ENCODE measurements around the gene SH3D19. TPM values are rescaled to one million over a fixed set of nuclear protein-coding genes. Genes with fewer than 3 reads are reported as not detected.
"Not testable (repeated sequence)": the region's sequence is repeated elsewhere in the genome, so short reads cannot be mapped to it uniquely, and the experiment has no call there.

SH3D19 gene
- total RNA-seq, 1 donor from 2014 or later = 41.7 TPM

DNA sequence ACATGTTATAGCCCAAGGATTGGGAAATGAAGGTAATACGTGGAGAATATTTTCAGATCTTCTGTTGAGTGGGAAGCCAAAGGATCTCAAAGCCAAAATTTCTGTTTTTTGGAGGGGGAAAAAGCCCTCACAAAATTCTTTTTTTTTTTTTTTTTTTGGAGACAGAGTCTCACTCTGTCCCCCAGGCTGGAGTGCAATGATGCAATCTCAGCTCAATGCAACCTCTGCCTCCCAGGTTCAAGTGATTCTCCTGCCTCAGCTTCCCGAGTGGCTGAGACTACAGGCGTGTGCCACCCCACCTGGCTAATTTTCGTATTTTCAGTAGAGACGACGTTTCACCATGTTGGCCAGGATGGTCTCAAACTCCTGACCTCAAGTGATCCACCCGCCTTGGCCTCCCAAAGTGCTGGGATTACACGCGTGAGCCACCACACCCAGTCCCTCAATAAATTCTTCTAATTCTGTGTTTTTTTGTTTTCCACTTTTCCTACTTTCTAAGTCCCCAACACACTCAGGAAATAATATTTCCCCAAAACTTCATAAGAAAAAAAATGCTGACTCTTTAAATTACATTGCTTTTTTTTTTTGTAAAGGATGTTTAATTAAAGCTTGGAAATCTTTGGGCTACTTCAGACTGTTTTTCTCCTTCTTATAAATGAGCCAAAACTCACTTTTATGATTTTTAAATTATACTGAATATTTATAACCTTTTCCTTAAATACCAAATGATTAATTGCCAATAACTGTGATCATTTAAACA, 174.4 kb downstream of the SH3D19 start:
- no peak for DNase-seq (ENCODE audit: low spot score)

- DNase-seq (ENCODE audit: low spot score) = no peak
Measured at GRCh38 chr4:151148261-151148660, 177.1 kb downstream of the SH3D19 start.

DNA sequence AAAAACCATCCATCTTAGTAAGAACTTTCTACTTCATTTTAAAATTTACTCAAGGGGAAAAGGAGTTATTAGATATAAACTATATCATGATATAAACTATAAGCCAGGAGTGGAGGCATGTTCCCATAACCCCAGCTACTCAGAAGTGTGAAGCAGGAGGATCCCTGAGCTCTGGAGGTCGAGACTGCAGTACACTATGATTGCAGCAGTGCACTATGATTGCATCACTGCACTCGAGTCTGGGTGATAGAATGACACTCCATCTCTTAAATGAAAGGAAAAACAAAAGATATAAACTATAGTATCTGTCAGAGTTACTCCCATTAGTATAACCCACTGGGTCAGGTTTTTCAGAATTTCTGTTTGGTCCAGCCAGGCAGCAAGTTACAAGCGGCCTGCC, 178.4 kb downstream of the SH3D19 start:
- no peak for DNase-seq (ENCODE audit: low spot score)

DNA sequence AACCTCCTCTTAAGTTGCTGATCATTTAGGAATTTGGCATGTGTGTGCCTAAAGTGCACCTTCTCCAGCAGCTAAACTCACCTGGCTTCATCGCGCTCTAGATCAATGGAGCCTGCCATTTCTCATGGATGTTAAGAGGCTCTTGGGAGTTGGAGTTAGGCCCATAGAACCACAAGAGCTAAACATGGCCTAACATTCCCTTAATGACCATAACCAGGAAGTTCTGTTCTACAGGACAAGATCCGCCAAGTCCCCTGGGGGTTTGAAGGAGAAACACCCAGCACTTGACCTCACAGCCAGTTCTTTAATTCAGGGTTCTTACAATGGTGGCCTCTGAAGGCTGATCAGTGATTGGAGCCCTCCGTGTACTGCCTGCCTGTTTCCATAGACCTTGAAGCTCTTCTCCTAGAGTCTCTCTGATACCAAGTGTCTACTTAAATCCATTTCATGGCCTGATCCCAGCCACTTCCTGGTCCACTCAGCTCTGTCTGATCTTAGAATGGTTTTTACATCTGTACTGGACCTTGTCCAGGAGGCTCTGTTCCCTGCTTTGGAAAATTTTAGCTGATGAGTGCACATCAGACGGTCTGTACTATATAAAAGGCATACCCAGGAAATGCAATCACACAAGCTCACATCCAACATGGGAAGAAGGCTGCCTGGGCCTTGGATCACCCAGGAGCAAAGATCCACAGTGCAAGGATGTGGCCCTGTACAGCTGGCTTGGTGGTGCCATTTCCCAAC, 180.9 kb downstream of the SH3D19 start:
- no peak for DNase-seq (ENCODE audit: low spot score)

DNA sequence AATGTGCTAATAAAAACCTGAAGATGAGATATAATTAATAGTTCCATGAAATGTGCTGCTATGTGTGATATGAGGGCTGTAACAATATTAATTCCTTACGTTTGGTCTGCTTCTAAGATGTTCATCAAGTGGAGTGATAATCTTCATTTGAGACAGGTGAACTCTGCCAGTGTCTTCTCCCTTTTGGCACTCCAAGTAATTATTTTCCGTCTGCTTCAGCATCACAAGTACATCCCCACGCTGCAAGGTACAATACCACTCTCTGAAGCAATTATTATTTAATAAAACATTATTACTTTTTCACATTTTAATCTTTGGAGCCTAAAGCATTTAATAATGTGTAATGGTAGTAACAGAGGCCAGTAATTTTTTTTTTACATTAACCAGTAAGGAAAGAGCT, 181.6 kb downstream of the SH3D19 start:
- DNase-seq (ENCODE audit: low spot score) = no peak

DNA sequence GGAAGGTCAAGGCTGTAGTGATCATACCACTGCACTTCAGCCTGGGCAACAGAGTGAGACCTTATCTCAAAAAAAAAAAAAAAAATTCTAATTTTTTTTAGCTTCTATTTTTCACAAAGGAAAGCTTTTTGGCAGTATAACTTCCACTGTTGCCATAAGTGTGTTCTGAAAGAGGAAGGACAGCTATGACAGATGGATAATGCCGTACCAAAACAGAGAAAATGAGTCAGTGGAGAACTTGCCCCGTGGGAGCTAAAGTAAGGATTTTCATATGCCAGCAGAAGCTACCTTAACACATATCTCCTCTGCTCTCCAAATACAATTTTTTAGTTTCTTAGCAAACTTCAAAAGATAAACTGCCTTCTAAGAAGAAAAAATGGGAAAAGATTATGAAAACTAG, 182.2 kb downstream of the SH3D19 start:
- DNase-seq (ENCODE audit: low spot score) = no peak

- DNase-seq (ENCODE audit: low spot score) = no peak
Measured at GRCh38 chr4:151142758-151143157, 182.6 kb downstream of the SH3D19 start.

GRCh38 chr4:151139814-151140213, 185.6 kb downstream of the SH3D19 start:
- DNase-seq (ENCODE audit: low spot score) = no peak

DNA sequence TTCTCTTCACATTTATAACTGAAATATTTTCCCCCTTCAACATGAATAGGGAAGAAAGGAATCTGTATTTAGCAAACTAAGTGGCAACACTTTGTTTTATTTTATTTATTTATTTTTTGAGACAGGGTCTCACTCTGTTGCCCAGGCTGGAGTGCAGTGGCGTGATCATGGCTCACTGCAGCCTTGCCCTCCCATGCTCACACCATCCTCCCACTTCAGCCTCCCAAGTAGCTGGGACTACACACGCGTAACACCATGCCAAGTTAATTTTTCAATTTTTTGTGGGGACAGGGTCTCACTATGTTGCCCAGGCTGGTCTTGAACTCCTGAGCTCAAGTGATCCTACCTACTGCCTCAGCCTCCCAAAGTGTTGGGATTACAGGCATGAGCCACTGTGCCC, 189.4 kb downstream of the SH3D19 start:
- DNase-seq (ENCODE audit: low spot score) = not testable (repeated sequence)

GRCh38 chr4:151133311-151133710, 192.1 kb downstream of the SH3D19 start:
- no peak for DNase-seq (ENCODE audit: low spot score)

DNA sequence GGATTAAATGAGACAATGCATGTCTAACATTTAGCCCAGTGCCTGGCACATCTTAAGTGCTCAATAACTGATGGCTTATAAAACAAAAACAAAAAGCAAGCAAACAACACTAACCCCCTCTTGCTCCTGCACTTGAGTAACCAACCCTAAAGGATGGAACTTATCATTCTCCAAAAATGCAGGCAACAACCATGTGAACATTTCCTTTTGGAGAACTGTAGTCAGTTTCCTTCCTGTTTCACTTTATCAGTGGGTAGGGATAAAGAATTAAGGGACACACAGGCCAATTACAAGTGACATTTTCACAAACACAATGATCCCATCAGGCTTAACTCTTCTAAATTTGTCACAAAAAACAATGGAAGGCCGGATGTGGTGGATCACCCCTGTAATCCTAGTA, 195.6 kb downstream of the SH3D19 start:
- no peak for DNase-seq (ENCODE audit: low spot score)

GRCh38 chr4:151117371-151117962, 207.9 kb downstream of the SH3D19 start:
- DNase-seq (ENCODE audit: low spot score) = peak; percentile 65

GRCh38 chr4:151114986-151115385, 210.4 kb downstream of the SH3D19 start:
- no peak for DNase-seq (ENCODE audit: low spot score)

DNA sequence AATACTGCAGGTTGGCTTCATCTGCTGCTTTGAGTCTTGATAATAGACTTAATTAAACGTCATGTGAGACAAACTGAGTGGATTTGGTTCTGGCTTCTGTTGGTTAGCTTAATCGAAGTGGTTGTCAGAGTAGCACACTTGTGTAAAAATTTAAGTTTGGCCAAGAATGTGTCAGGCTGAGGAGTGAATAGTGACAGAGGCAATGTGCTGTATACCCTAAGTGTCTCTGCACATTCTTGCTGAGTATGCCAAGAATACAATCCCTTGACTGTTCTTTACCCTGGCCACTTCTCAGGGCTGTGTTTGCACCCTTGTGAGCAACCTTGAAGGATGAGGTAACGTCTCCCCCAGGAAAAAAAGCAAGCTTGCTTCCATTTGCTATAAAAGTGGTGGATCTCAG, 211.1 kb downstream of the SH3D19 start:
- no peak for DNase-seq (ENCODE audit: low spot score)

DNA sequence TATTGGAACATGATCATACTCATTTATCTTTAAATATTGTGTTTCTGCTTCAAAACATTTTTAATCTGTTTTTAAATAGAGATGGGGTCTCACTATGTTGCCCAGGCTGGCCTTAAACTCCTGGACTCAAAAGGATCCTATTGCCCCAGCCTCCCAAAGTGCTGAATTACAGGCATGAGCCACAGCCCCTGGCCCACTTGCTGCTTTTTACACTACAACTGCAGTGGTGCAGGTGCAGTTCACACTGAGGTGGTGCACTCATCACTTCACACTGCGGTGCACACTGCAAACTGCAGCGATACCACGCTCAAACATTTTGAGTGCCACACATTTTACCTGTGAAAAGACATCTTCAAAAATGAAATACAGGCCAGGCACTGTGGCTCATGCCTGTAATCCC, 215.2 kb downstream of the SH3D19 start:
- DNase-seq (ENCODE audit: low spot score) = no peak

GRCh38 chr4:151107063-151107462, 218.3 kb downstream of the SH3D19 start:
- DNase-seq (ENCODE audit: low spot score) = no peak

DNA sequence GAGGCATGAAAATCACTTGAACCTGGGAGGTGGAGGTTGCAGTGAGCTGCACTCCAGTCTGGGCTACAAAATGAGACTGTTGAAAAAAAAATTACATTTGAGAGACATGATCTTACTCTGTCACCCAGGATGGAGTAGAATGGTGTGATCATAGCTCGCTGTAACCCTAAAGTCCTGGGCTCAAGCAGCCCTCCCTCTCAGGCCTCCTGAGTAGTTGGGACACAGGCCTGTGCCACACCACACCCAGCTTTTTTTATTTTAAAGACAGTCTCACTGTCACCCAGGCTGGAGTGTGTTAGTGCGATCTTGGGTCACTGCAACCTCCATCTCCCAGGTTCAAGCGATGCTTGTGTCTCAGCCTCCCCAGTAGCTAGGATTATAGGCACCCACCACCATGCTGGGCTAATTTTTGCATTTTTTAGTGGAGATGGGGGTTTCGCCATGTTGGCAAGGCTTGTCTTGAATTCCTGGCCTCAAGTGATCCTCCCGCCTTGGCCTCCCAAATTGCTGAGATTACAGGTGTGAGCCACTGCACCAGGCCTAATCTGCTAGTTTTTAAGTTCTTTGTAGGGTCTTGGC, 219.9 kb downstream of the SH3D19 start:
- DNase-seq (ENCODE audit: low spot score) = no peak

DNA sequence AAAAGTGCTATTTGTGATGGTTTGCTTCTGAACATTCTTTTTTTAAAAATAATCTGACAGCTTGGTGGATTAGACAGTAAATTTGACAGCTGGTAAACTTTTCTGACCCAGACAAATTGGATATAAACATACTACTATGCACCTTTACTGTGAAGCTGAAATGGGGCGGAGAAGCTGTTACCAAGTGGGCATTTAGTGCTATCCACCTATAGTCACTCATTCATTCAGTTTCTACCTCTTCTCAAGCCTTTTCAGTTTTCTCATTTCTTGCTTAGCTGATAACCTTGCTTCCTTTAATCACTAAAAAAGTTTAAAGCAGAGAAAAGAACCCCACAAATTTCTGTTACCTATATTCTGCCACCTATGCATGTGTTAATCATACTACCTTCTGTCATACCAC, 220.8 kb downstream of the SH3D19 start:
- DNase-seq (ENCODE audit: low spot score) = no peak

DNA sequence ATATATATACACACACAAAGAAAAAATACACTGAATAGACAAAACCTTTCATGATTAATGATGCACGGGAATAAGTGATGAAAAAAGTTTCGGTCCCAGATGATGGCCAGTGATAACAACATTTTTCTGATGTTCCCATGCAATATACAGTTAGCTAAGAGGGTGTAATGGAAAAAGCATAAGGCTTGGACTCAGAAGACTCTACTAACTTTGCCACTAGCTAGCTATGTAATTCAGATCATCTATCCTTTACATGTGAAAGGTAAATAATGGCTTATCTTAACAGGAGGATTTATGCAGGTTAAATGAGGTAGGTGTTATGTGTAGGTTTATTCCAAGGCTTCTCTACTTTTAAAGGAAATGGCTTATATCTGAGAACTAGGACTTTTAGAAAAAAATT, 221.6 kb downstream of the SH3D19 start:
- DNase-seq (ENCODE audit: low spot score) = no peak

GRCh38 chr4:151100531-151100930, 224.9 kb downstream of the SH3D19 start:
- DNase-seq (ENCODE audit: low spot score) = no peak

DNA sequence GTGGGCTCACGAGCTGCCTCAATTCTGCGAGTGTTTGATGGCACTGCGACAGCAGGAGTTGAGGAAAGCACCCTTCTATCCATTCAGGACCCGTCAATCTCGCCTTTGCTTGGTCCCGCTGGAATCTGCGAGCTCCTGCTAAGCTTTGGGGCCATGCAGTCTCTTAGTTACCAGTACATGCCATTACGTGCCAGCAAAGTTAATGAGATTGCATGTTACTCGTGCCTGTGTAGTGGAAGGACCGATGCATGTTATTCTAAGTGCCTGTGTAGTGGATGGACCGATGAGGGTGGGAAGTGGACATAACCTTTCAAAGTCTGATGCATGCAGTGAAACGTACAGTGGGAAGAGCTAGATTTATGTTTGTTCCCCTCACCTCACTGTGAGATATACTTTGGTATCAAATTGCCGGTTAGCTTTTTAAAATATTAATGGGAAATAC, 225.4 kb downstream of the SH3D19 start:
- DNase-seq (ENCODE audit: low spot score) = no peak

- peak; percentile 98 for DNase-seq (ENCODE audit: low spot score)
Measured at GRCh38 chr4:151099229-151099975, 226.0 kb downstream of the SH3D19 start, which contains the start of gene RPS3A. RPS3A (plus strand) TSS chr4:151099628; CDS start chr4:151099653, 25 bp downstream.
